Measurements from ENCODE around the gene SMARCC2.

The SMARCC2 gene

DNA sequence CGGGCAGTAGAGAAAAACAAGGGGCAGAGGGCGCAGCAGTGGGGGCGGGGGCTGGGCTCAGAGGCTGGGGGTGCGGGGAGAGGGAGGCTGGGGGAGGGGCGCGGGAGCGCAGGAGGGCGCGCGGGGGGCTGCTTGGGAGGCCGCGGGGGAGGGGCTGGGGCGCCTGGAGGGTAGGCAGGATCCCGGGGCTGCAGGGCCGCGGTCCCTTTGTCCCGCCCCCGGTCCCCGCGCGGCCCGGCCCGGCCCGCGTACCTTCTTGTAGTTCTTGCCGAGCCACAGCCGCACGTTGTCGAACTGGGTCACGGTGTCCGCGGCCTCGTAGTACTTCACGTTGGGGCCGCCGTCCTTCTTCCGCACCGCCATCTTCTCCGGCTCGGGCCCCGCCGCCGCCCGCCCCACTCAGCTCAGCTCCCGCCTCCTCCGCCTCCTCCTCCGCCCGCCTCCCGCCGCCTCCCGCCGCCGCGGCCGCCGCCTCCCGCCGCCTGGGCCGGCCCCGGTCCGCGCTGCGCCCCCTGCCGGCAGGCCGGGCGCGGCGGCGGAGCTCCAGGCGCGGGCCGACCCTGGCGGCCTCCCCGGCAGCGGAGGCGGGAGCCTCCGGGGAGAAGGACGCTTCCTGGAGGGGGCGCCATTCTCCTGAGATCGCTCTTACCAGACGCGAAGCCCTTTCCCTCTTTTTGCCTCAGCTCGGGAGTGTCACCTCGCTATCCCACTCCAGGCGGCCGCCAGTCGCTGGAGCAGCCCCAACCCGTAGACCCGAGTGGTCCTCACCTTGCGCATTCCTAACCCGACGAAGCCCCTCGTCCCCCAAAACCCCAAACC, at the start of gene SMARCC2:
SMARCC2 (minus strand) TSS at position 385 of the 819 bp plus-strand sequence; CDS start at position 363, 22 bp downstream.
- DNase-seq: peak; percentile 87 to 89

DNA sequence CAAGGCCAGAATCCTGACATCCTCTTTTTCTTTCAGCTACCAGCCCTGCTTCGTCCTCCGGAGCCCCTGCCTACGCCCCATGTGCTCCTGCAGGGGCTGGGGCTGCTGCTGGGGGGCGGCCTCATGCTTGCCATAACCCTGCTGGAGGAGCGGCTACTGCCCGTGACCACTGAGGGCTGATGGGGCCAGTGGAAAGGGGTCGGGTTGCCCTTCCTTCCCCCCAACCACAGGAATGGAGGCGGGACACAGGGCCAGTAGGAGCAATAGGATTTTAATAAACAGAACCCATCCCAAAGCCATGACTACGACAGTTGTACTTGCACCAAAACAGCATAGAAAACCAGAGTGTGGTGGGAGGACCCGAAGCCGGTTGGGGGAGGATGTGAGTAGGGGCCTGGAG, 48.3 kb upstream of the SMARCC2 start:
- DNase-seq: no peak

DNA sequence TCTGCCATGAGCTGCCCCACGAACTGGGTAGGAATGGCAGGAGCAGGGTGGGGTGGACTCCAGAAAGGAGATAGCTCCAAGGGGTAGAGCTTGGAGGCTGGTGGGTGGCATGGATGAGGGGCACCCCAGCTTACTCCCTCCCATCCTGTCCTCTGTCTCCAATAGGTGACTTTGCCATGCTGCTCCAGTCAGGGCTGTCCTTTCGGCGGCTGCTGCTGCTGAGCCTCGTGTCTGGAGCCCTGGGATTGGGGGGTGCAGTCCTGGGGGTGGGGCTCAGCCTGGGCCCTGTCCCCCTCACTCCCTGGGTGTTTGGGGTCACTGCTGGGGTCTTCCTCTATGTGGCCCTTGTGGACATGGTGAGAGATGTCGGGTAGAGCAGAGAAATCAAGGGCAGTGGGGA, 47.7 kb upstream of the SMARCC2 start:
- DNase-seq: no peak

DNA sequence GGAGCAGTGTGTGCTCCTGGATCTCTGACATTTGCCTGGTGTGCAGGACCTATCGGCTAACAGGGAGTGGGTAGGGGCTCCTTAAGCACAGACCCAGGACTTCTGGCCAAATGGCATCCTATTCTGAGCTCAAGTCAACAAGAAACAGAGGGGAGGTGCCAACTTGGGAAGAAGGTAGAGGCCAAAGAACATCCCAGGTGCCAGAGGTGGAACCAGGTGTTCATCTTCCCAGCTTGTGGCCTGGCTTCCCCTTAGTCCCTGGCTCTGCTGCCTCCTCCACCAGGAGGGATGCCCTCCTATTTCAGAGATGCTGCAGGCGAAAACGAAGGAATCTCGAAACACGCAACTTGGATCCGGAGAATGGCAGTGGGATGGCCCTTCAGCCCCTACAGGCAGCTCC, 46.8 kb upstream of the SMARCC2 start:
- DNase-seq: no peak

DNA sequence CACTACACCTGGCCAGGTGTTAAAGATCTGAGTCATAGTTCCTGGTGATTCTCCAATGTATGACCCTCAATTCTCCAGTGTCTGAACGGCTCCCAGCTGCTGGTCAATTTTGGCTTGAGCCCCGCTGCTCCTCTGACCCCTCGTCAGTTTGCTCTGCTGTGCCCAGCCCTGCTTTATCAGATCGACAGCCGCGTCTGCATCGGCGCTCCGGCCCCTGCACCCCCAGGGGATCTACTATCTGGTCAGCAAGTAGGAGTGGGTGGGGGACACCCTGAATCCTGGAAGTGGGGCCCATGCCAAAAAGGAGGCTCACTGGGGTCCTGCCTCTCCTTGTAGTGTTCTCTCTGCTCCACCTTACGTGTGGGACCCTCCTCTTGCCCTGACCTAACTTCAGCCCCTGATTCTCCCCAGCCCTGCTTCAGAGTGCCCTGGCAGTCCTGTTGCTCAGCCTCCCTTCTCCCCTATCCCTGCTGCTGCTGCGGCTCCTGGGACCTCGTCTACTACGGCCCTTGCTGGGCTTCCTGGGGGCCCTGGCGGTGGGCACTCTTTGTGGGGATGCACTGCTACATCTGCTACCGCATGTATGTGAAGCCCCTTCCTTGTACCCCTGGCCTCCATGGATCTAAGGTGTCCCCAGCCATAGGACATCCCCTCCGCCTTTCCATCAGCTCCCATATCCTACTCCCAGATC, 45.6 kb upstream of the SMARCC2 start:
- DNase-seq: no peak

DNA sequence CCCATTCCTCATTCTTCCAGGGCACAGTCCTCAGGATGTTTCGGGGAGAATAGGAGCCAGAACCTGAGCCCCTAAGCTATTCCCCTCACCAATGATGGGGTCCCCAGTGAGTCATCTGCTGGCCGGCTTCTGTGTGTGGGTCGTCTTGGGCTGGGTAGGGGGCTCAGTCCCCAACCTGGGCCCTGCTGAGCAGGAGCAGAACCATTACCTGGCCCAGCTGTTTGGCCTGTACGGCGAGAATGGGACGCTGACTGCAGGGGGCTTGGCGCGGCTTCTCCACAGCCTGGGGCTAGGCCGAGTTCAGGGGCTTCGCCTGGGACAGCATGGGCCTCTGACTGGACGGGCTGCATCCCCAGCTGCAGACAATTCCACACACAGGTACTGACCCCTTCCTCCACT, 41.9 kb upstream of the SMARCC2 start:
- DNase-seq: no peak

DNA sequence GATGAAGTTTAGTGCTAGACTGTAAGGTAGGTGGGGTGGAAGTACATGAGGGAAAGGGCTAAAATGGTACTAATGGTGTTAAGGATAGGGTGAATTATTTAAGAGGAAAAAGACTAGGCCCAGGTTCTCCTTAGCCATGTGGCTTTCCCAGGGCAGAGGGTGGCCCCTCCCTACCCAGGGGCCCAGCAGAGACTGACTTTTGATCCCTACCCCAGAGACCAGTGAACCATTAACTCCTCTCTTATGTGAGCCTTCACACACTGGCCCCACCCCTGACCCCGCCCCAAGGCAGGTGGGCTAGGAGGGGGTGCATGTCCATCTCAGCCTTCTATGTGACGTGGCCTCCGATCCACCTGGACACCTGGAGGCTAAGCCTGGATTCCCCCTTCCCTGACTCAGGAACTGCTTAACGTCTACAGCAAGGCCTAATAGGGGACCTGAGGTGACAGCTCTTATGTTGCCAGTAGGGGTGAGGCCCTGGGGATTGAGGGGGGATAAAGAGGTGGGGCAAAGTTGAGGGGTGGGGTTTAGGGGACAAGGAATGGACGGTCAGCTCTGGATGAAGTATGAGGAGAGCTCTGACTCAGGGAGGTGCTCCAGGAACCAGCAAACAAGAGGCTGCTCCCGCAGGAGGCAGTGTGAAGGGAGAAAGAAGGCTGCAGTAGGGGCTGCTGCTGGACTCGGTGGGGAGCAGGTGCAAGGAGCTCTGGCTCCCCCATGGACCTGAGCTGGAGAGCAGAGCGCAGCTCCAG, 41.3 kb upstream of the SMARCC2 start:
- DNase-seq: no peak

DNA sequence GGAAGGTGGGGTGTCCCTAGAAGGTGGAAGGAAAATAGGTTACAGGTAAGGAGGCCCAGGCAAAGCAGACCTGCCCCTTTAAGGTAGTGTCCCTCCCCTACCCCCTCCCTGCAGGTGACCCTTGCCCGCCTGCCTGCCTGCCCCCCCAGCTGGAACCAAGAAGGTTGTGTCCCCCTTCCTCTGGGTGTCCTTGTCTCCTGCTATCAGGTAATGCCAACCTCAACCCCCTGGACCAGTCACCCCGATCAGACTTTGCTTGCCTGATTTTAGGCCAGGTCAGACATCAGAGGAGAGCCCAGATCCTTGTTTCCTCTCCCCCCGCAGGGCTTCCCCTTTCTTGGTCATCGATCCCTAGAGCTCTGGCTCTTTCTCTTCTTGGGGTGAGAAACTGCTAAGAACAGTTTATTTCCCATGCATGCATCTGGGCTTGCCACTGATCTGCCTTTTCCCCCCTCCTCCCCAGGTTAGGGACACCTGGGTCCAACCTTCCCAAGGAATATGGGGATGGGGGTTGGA, 40.7 kb upstream of the SMARCC2 start, which contains the start of gene SLC39A5:
SLC39A5 (plus strand) TSS at position 136 of the 516 bp plus-strand sequence. CDS start 1,224 bp downstream, outside the sequence.
- DNase-seq: no peak

DNA sequence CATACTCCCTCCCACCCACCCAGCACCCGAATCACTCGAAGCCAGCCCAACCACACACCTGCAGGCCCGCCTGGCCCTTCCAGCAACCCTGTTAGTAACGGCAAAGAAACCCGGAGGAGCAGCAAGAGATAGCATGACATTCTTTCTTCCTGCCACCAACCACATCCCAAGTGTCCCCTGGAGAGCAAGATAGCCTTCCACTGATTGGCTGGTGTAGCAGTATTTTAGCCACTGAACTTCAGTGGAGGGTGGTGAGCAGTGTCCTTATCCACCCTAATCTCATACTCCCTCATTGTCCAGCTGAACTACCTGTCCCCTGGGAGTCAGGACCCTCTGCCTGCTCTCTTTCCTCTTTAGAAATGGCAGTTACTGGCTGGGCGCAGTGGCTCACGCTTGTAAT, 39.8 kb upstream of the SMARCC2 start:
- DNase-seq: no peak

DNA sequence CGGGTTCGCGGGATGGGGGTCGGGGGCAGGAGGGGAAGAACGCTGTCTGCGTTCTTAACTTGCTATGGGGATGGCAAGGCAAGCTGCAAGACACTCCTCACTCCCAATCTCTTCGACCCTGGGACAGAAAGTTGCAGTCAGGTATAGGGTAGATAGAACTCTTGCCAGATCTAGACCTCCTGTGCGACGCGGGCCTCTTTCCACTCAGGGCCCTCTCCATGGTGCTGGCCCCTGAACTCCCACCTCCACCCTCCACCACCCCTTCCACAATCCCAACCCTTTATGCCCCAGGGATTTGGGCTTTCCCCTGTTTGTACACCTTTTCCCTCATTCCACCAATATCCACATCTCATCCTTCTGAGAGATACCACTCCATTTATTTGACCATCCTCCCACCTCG, 35.7 kb upstream of the SMARCC2 start:
- no peak for DNase-seq

DNA sequence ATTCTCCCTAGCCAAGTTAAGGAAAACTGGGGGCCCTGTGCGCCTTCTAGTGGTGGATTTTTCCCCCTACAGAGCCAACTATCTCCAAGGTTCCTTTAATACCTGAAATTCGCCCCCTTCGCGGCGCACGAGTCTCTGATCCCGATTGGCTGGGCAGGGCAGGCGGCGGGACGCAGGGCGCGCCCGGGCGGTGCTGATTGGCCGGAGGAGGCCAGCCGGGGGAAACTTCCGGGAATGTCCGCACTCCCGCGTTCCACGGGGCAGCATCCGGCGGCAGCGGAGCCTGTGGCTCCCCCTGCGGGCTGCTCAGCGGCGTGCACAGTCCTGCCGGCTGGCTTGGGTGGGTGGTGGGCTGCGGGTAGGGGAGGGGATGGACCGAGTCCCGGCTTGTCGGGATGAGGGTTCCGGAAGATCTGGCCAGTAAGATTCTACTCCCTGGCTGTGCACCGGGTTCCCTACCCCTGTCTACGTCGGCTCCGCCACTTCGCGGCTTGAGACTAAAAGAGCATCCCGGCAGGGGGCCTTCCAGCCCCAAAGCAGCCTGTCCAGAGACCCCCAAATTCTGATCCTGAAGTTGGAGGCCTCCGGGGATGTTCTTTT, 34.9 kb upstream of the SMARCC2 start, which contains the start of gene NABP2:
NABP2 (plus strand) TSS at position 241 of the 600 bp plus-strand sequence. CDS start 515 bp downstream, outside the sequence.
- peak; percentile 96 to 98 for DNase-seq

DNA sequence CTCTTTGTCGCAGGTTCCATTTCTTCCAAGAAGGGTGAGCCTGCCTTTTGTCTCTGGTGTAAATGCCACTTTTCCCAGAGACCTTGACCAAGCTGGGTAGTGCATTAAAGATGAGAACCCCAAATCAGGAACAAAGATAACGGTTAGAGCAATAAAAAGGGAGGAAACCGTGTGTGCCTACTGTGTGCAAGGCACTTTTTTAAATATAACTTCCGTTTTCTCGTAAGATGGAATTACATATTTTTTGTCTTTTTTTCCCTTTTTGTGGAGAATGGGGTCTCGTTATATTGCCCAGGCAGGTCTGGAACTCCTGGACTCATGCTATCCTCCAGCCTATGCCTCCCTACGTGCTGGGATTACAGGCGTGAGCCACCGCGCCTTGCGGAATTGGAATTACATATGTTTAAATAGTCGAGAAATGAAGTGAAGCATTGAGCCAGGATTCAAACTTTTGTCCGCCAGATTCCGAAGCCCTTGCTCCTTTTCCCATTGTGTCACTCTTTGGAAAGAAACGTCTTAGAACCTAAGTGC, 34.4 kb upstream of the SMARCC2 start:
- no peak for DNase-seq

DNA sequence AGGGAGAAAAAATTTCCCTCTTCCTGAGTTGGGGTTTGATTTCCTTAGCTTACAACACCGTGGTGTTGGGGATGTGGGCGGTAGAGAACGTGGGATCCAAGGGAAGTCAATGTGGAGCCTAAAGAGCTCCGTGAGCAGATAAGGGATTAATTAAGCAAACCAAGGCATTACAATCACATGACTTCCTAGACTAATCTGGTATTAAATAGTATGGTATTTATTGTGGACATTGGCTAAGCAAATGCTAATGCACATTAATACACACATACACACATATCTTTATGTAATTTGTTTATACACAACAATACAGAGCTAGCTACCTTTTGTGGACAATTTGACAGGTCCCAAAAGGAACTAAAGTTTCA, 33.2 kb upstream of the SMARCC2 start:
- DNase-seq: no peak

DNA sequence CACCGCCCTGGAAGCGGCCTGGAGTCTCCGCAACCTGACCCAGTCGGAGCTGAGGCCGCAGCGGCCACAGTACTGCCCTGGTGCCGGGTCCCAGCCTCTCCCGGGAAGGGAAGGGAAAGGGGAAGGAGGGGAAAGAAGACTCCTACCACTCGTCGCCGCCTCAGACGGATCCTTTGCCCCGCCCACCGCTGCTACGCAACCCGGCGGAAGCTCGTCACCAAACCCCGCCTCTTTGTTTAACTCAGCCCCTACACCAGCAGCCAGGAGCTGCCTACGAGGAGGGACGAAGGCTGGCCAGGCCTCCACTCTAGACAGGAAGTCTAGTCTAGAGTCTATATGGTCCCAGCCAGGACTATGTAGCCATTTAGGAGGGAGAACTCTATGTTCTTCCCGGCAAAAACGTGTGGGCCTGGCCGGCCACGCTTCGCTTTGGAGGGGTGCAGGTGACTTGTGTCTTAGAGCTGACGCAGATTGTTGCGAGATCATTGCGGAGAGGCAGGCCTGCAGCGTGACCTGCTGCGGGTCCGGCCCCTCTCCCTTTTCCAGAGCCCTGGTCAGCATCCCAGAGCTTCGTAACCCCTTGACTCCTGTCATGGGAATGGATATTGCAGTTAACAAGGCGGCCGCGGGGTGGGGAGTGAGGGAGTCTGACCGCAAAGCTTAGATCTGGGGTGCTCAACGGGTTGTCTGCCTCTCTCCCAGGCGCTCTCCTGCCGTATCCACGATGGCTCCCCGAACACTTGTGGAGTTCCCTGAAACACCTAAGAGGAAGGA, 32.7 kb upstream of the SMARCC2 start, which contains the start of gene RNF41:
RNF41 (minus strand) TSS at position 166 of the 774 bp plus-strand sequence. CDS start 7,875 bp downstream, outside the sequence.
- peak; percentile 95 to 96 for DNase-seq

DNA sequence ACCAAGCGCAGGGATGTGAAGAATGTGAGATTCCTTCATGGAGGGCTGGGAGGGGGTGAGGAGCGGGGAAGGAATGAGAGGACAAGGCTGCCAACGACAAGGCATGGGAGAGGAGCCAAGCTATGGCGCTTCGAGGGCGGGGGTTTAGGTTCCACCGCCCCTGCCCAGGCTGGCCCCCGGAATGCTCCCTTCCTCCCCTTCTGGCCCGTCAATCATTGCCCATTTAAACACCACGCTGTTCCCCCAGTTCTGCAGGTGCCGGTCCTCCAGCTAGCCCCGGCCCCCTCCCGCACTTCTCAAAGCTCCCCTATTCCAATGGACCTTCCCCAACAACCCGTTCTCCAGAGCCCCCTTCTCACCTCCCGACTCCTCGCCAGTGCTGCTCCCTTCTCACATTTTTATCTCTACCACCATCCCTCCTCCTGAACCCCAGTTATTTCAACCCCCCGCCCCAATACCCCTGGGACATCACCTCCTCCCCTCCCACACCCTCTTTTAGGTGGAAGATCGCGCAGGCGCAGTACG, 32.0 kb upstream of the SMARCC2 start:
- no peak for DNase-seq

DNA sequence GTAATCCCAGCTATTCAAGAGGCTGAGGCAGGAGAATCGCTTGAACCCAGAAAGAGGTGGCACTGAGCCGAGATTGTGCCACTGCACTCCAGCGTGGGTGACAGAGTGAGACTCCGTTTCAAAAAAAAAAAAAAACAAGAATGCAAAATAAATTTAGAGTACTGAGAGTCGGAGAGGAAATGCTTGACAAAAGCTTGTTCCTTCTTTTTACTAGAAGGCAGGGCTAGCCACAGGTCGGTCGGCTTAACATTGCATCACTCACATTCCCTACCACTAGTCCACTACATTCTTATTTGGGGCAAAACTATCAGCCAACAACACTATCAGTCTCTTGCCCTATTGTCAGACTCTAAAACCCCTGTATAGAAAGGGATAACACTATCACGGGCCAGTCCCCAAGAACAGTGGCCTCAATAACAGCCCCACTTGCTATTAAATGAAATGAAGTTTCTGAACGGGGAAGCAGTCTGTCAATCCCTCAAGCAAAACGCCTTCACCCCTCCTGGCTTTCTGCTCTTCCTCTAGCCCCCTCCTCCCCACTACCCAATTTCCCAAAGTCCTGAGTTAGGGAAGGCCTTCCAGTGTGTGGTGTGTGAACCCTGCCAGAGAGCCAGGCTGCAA, 31.4 kb upstream of the SMARCC2 start:
- no peak for DNase-seq

DNA sequence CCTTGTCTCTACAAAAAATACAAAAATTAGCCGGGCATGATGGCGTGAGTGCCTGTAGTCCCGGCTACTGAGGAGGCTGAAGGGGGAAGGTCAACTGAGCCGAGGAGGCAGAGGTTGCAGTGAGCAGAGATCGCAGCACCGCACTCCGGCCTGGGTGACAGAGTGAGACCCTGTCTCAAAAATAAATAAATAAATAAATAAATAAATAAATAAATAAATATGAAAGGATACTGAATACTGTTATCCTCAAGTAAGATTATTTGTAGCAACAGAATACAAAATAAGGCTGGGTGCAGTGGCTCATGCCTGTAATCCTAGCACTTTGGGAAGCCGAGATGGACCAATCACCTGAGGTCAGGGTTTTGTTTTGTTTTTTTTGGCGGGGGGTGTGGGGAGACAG, 30.6 kb upstream of the SMARCC2 start:
- no peak for DNase-seq

DNA sequence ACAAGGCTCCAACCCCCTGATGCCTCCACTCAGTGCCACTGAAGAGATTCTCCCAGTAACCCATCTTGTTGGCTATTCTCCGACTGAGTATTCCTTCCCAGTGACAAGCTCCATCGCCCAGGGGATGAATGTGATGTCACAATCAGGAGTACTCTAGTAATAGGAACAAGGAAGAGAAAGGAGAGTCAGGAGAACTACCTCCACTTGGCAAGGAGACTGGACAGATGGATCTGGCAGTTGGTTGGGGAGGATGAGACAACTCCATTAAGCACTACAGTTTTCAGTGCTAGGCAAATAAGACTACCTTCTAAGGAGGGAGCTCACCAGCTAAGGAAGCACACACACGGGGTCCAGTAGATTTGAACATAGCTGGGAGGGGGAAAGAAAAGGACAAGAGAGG, 27.2 kb upstream of the SMARCC2 start:
- no peak for DNase-seq

DNA sequence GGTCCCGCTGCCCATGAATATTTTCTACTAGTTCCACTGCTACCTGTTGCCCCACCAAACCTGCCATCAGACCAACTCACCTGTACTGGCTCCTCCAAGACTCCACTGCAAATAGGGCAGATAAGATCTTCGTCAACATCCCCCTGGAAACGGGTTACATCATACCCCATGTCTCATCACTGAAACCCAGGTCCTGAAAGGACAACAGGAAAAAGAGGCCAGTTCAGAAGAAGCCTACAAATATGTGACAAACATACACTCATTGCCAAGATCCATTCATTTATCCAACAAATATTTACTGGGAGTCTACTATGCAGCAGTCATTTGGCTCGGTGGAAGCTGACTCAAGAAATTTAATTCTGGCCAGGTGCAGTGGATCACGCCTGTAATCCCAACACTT, 24.6 kb upstream of the SMARCC2 start:
- DNase-seq: no peak

DNA sequence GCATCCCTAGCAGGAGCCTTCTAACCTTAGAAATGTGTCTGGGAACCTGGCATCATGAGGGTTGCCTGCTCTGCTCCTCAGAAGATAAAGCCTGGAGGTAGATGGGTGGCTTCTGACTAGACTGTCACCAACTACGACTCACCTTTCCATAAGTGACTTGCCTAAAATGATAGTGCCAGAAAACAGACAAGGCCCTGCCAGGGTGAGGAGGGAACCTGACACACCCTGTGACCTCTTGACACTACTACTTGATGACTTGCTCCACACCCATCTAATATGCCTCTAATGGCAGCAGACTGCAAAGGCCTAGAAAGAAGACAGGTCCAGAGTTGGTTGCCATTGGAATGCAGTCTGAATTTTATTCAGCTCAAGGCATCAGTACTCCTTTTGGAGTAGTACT, 23.1 kb upstream of the SMARCC2 start:
- DNase-seq: peak in 1 of 2 experiments; percentile 32

DNA sequence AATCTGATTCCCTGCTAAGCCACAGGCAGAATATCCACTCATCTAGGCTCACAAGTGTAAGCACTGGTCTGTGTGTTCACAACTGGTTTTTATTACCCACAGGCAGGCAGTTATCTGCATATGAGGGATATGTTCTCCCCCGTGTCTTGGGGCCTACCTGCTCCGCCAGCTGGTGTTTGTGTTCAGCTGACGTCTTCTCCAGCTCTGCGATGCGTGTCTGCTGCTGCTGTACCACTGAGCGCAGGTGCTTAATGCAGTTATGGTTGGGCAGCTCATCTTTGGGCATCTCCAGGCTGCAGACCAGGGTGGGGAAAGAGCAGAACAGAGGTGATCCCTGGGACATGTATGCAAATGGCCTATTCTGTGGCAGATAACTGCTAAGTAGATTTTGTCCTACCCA, 18.7 kb upstream of the SMARCC2 start:
- no peak for DNase-seq

Measured in activated T-cell treated with anti-CD3 and anti-CD28 coated beads, Interleukin-2, amount 50 U/mL, for 48 hours (primary cell).